Measurements from ENCODE around the gene SLC27A6.

DNA sequence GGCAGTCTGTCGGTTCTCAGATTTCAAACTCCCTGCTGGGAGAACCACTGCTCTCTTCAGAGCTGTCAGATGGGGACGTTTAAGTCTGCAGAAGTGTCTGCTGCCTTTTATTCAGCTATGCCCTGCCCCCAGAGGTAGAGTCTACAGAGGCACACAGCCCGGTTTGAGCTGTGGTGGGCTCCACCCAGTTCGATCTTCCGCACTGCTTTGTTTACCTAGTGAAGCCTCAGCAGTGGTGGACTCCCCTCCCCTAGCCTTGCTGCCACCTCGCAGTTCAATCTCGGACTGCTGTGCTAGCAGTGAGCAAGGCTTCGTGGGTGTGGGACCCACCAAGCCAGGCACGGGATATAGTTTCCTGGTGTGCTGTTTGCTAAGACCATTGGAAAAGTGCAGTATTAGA lies 8.0 kb downstream of the SLC27A6 start:
- TF ChIP-seq, protein P1, sequence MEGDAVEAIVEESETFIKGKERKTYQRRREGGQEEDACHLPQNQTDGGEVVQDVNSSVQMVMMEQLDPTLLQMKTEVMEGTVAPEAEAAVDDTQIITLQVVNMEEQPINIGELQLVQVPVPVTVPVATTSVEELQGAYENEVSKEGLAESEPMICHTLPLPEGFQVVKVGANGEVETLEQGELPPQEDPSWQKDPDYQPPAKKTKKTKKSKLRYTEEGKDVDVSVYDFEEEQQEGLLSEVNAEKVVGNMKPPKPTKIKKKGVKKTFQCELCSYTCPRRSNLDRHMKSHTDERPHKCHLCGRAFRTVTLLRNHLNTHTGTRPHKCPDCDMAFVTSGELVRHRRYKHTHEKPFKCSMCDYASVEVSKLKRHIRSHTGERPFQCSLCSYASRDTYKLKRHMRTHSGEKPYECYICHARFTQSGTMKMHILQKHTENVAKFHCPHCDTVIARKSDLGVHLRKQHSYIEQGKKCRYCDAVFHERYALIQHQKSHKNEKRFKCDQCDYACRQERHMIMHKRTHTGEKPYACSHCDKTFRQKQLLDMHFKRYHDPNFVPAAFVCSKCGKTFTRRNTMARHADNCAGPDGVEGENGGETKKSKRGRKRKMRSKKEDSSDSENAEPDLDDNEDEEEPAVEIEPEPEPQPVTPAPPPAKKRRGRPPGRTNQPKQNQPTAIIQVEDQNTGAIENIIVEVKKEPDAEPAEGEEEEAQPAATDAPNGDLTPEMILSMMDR (IDR thresholded peaks at IDR 0.05 in 8 of 11, conservative IDR thresholded peaks at IDR 0.05 in 3 of 11), result no peak
- no peak for TF ChIP-seq POLR2A (IDR thresholded peaks at IDR 0.05)
